GM12801 (cell line): ENCODE data around the gene MGAT5B.

Experiments
- CTCF ChIP-seq: IDR thresholded peaks from one replicate; pipeline ENCODE4 v1.5.1; 2011; ENCODE audit warnings: control low read depth; ENCODE audit not compliant: insufficient read length; ENCODE audit errors: extremely low read depth

Gene MGAT5B

GRCh38 chr17:76956846-76957540 lies 88.8 kb downstream of the MGAT5B start:
- TF ChIP-seq CTCF = no peak

- TF ChIP-seq CTCF = no peak
Measured at GRCh38 chr17:76957678-76958464, 89.7 kb downstream of the MGAT5B start.

DNA sequence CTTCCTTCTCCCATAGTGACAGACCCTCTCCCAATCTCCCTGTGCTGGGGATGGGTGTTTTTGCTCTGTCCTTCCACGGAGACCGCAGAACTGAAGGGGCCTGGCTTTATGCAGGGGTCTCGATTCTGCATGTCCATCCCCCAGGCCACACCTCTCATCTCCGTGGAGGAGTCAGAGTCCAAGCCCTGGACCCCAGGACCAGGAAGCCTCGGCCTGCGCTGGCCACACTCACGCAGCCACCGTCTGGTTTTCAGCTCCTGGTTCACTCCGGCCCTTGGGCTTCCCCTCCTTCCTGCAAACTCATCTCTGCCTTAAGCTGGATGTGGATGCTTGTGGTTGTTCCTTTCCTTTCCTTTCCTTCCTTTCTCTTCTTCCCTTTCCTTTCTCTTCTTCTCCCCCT lies 90.8 kb downstream of the MGAT5B start:
- no peak for TF ChIP-seq CTCF

DNA sequence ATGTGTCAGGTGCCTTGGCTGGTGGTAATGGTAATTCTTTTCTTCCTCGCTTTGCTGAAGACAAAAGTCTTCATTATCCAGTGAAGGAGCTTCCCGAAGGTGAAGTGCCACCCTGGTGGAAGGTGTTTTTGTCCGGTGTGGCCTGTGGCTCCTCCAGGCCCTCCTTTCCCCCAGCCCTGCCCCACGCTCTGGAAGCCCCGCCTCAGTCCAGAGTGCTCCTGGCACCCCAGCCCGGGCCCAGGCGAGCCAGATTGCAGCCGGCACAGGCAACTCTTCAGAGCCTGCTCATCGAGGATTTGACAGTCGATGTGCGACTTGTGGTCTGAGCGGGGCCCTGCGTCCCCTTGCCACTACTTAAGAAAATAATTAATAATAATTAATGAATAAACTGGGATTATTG lies 93.7 kb downstream of the MGAT5B start:
- no peak for TF ChIP-seq CTCF

DNA sequence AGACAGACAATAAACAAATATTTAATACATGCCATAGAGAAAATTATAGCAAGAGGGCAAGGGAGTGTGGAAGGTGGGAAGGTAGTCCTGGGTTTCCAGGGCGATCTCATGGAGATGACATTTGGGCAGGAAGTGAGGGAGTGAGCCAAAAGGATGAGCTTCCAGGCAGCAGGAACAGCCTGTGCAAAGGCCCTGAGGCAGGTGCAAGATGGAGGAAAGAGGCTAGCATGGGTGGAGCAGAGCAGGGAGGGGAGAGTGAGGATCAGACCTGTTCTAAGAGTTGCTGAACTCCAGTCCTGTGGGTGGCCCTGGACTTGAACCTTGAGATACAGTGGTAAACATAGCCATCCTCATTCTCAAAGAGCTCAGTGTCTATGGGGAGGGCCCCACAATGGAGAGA lies 94.7 kb downstream of the MGAT5B start:
- no peak for TF ChIP-seq CTCF

GRCh38 chr17:76966016-76966415 lies 97.8 kb downstream of the MGAT5B start:
- no peak for TF ChIP-seq CTCF

- no peak for TF ChIP-seq CTCF
Measured at GRCh38 chr17:76966486-76967181, 98.4 kb downstream of the MGAT5B start.
